HG03460 (cell line): ENCODE results near the gene TMPO.
A peak's percentile ranks its signal among the peaks of the same experiment; 100 is the strongest.
"Not testable (repeated sequence)": the region's sequence is repeated elsewhere in the genome, so short reads cannot be mapped to it uniquely, and the experiment has no call there.

Experiments used
- ATAC-seq: cut with Tn5 transposase; IDR thresholded peaks from one replicate; pipeline ENCODE4 v1.9.1; 2021; ENCODE audit not compliant: unreplicated experiment

Gene TMPO

GRCh38 chr12:98509063-98509462 lies 6.3 kb upstream of the TMPO start:
- no peak for ATAC-seq

- ATAC-seq = not testable (repeated sequence)
Measured at GRCh38 chr12:98511806-98512205, 3.6 kb upstream of the TMPO start.

- no peak for ATAC-seq
Measured at GRCh38 chr12:98513379-98514322, 1.7 kb upstream of the TMPO start.

GRCh38 chr12:98514982-98515286 lies 456 bp upstream of the TMPO start:
- no peak for ATAC-seq

GRCh38 chr12:98516111-98516873 lies 902 bp downstream of the TMPO start:
- peak; percentile 64 for ATAC-seq

GRCh38 chr12:98519257-98519907 lies 4.0 kb downstream of the TMPO start:
- no peak for ATAC-seq

GRCh38 chr12:98530068-98530467 lies 14.7 kb downstream of the TMPO start:
- no peak for ATAC-seq

- no peak for ATAC-seq
Measured at GRCh38 chr12:98532687-98533304, 17.4 kb downstream of the TMPO start.

GRCh38 chr12:98533723-98534251 lies 18.4 kb downstream of the TMPO start:
- no peak for ATAC-seq

GRCh38 chr12:98538031-98538430 lies 22.6 kb downstream of the TMPO start:
- ATAC-seq = no peak

GRCh38 chr12:98543701-98544100 lies 28.3 kb downstream of the TMPO start:
- no peak for ATAC-seq

GRCh38 chr12:98544751-98545150 lies 29.4 kb downstream of the TMPO start:
- ATAC-seq = no peak

- no peak for ATAC-seq
Measured at GRCh38 chr12:98549371-98550110, 34.2 kb downstream of the TMPO start.

GRCh38 chr12:98551787-98552186 lies 36.4 kb downstream of the TMPO start:
- no peak for ATAC-seq

GRCh38 chr12:98558097-98558496 lies 42.7 kb downstream of the TMPO start:
- not testable (repeated sequence) for ATAC-seq

GRCh38 chr12:98559666-98560065 lies 44.3 kb downstream of the TMPO start:
- no peak for ATAC-seq

- ATAC-seq = no peak
Measured at GRCh38 chr12:98561846-98562245, 46.5 kb downstream of the TMPO start.

- no peak for ATAC-seq
Measured at GRCh38 chr12:98572010-98572409, 56.6 kb downstream of the TMPO start.

- ATAC-seq = no peak
Measured at GRCh38 chr12:98574110-98574509, 58.7 kb downstream of the TMPO start.

GRCh38 chr12:98575013-98575412 lies 59.6 kb downstream of the TMPO start:
- ATAC-seq = no peak
